ENCODE data around the gene ODF2.

- TF ChIP-seq MAX (IDR thresholded peaks at IDR 0.05) (no peak), CTCF (IDR thresholded peaks at IDR 0.05) (no peak; the same call in 1 of the 3 replicates), EHF (CRISPR knock-in tag; IDR thresholded peaks at IDR 0.05) (no peak), POLR2A (IDR thresholded peaks at IDR 0.05; ENCODE audit: low read length) (no peak)
Measured at GRCh38 chr9:128409978-128410377, 45.8 kb upstream of the ODF2 start.
